Measurements from ENCODE around the gene MAP3K20.

DNA sequence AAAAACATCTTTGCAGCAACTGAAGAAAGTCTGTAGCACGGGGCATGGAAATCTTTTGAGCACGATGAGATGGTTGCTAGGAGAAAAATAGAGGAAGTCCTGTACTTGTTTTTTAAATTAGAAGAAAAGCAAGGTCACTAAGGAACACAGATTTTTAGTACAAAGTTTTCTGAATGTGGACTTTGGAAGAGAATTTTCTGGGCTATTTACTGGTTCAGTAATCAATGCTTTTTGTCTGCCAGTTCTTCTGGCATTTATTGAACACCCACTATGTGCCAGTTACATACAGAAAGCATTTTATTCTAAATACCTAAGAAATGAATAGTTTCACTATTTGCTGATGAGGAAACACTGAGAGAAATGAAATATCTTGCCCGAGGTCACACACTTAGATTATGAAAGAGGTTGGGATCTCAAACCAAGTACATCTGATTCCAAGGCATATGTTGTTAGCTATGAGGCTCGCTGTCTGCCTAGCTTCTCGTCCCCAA lies 15.6 kb upstream of the MAP3K20 start:
- TF ChIP-seq CTCF (conservative IDR thresholded peaks at IDR 0.05 in 1 of 2, IDR thresholded peaks at IDR 0.05 in 1 of 2; ENCODE audit: extremely low read depth in 1 of 2, insufficient read depth in 1 of 2, low read depth in 1 of 2, low read length in 2 of 2) (no peak), EZH2 (IDR thresholded peaks at IDR 0.05; ENCODE audit: borderline replicate concordance, low read length) (no peak)
